ENCODE results near the gene MAN1A1. TPM values are rescaled to one million over a fixed set of nuclear protein-coding genes. Genes with fewer than 3 reads are reported as not detected.

Gene MAN1A1
- total and polyA plus RNA-seq, 2 of the 8 experiments (the other 6 are each of a cell fraction or from before 2014, with no cell fraction given), result 1.8 to 5.4 TPM

- ChIA-PET CTCF (ENCODE audit: partially characterized antibody) (no interaction called here), POLR2A (ENCODE audit: partially characterized antibody) (no interaction called here)
- Histone ChIP-seq H2AFZ (ENCODE audit: low read length) (no peak overlapping the region), H3K4ac (replicated peaks; ENCODE audit: insufficient read length, low read depth, low read length) (no peak overlapping the region), H4K91ac (replicated peaks; ENCODE audit: insufficient read length, low read length) (no peak overlapping the region), H3K18ac (ENCODE audit: extremely low read depth, low read length) (no peak overlapping the region), H3K4me1 (replicated peaks in 1 of 4; ENCODE audit: control insufficient read depth in 3 of 4, insufficient read depth in 4 of 4, low read length in 3 of 4) (no peaks in the 10 kb centered on the region), H3K56ac (replicated peaks; ENCODE audit: insufficient read length, low read depth, low read length) (no peak overlapping the region), H2BK5ac (ENCODE audit: low read depth, low read length) (no peak overlapping the region), H3K9me3 (ENCODE audit: insufficient read depth in 2 of 2, low read depth in 1 of 2, low read length in 1 of 2) (no peaks in the 10 kb centered on the region; a peak in 1 of 4 replicates), H2BK15ac (ENCODE audit: low read length) (no peak overlapping the region), H3K4me2 (ENCODE audit: insufficient read depth in 1 of 2, low read depth in 2 of 2, low read length in 2 of 2) (no peak overlapping the region), H3K4me3 (ENCODE audit: extremely low read depth in 1 of 4, insufficient read depth in 2 of 4, low read depth in 3 of 4, low read length in 4 of 4) (no peak overlapping the region), H3K14ac (ENCODE audit: insufficient read length) (no peak overlapping the region), H3K36me3 (ENCODE audit: control insufficient read depth in 2 of 4, insufficient read depth in 4 of 4, low read length in 3 of 4) (no peaks in the 10 kb centered on the region; a peak in 1 of 8 replicates), H4K8ac (ENCODE audit: extremely low read depth, insufficient read depth, low read length) (no peak overlapping the region), H3K79me2 (ENCODE audit: control insufficient read depth in 1 of 2, insufficient read depth in 2 of 2, low read length in 2 of 2) (no peaks in the 10 kb centered on the region), H3K79me1 (ENCODE audit: low read depth, low read length) (no peaks in the 10 kb centered on the region), H2BK120ac (replicated peaks; ENCODE audit: low read depth, low read length) (no peak overlapping the region), H3K27me3 (replicated peaks in 1 of 4; ENCODE audit: control insufficient read depth in 3 of 4, extremely low read depth in 1 of 4, insufficient read depth in 3 of 4, low read length in 3 of 4) (no peaks in the 10 kb centered on the region), H3K23me2 (ENCODE audit: low read depth, low read length) (no peaks in the 10 kb centered on the region), H2BK12ac (ENCODE audit: low read depth, low read length) (no peak overlapping the region), H4K20me1 (replicated peaks in 1 of 2; ENCODE audit: control insufficient read depth in 1 of 2, insufficient read depth in 2 of 2, low read length in 2 of 2) (no peaks in the 10 kb centered on the region), H4K5ac (ENCODE audit: insufficient read length, low read depth, low read length) (no peak overlapping the region), H3K27ac (ENCODE audit: low read depth, low read length) (no peak overlapping the region), H2AK5ac (ENCODE audit: low read depth, low read length) (no peak overlapping the region), H3K23ac (ENCODE audit: insufficient read length) (no peak overlapping the region), H3K9ac (replicated peaks in 1 of 4; ENCODE audit: extremely low read depth in 1 of 4, low read depth in 3 of 4, low read length in 3 of 4) (no peak overlapping the region), H2BK20ac (ENCODE audit: low read length) (no peak overlapping the region)
- 98% methylated on average over 2 of the region's 2 CpGs; no CpG with 5 or more reads in 1 of the 2 experiments for WGBS, 2 experiments (ENCODE audit: extremely low coverage in 1 of 2, insufficient coverage in 1 of 2, insufficient read length in 1 of 2, insufficient replicate concordance in 2 of 2, low coverage in 1 of 2, low lambda C conversion rate in 2 of 2, missing lambda C conversion rate in 1 of 2)
- DNase-seq (ENCODE audit: low read depth in 1 of 2, low spot score in 2 of 2) (no peak), FAIRE-seq (no peak)
- TF ChIP-seq POU5F1 (IDR thresholded peaks at IDR 0.05; ENCODE audit: low read depth, low read length) (no peak), SP2 (IDR thresholded peaks at IDR 0.05; ENCODE audit: low read length) (no peak), HDAC2 (IDR thresholded peaks at IDR 0.05; ENCODE audit: borderline replicate concordance in 1 of 2, low read depth in 2 of 2, low read length in 2 of 2) (no peak), CHD1 (IDR thresholded peaks at IDR 0.05; ENCODE audit: low read depth, low read length) (no peak), KDM5A (IDR thresholded peaks at IDR 0.05; ENCODE audit: low read length) (no peak), BRCA1 (IDR thresholded peaks at IDR 0.05; ENCODE audit: low read depth, low read length) (no peak), NRF1 (IDR thresholded peaks at IDR 0.05; ENCODE audit: low read depth, low read length) (no peak), NANOG (IDR thresholded peaks at IDR 0.05; ENCODE audit: insufficient read depth, low read depth, low read length, poor library complexity, severe bottlenecking) (no peak), RAD21 (IDR thresholded peaks at IDR 0.05 in 1 of 2, conservative IDR thresholded peaks at IDR 0.05 in 1 of 2; ENCODE audit: low read depth in 2 of 2, low read length in 2 of 2) (no peak), ATF2 (IDR thresholded peaks at IDR 0.05; ENCODE audit: low read length) (no peak), RBBP5 (IDR thresholded peaks at IDR 0.05; ENCODE audit: borderline replicate concordance, low read depth, low read length) (no peak), EZH2 (IDR thresholded peaks at IDR 0.05; ENCODE audit: low read depth, low read length, severe bottlenecking) (no peak), CEBPB (IDR thresholded peaks at IDR 0.05; ENCODE audit: low read depth, low read length) (no peak)
Measured at GRCh38 chr6:119280668-119281067, 68.9 kb downstream of the MAN1A1 start.
